H1 (cell line): ENCODE measurements around the gene MAPK8IP3. TPM values are rescaled to one million over a fixed set of nuclear protein-coding genes. Genes with fewer than 3 reads are reported as not detected.

Experiments
- CTCF ChIA-PET: fragments of 300-600 bp; sonication (Branson Sonifier 250); formaldehyde crosslinking; loops from one replicate; lab custom pipeline; 2021; ENCODE audit not compliant: partially characterized antibody; lab: Charles Lee
- POLR2A ChIA-PET: fragments of 300-600 bp; sonication (Branson Sonifier 250); formaldehyde crosslinking; loops from one replicate; lab custom pipeline; 2021; ENCODE audit warnings: inconsistent platforms; ENCODE audit not compliant: partially characterized antibody; lab: Charles Lee
- DNase-seq, 2 experiments: peaks; one replicate each; pipeline versions ENCODE4 v3.0.0 to v3.0.0-alpha.2; 2010 to 2022; ENCODE audit warnings: low spot score in 2 of 2, low read depth in 1 of 2, mixed read lengths in 1 of 2
- FAIRE-seq: peaks from 2 replicates; lab custom pipeline; 2011; peaks lifted over from hg19 to GRCh38; lab: Jason Lieb, UNC
- H2AFZ ChIP-seq: 2 replicates; pipeline ENCODE4 v1.8.1; 2012; ENCODE audit warnings: low read length, inconsistent platforms
- H2AK5ac ChIP-seq: 2 replicates; pipeline ENCODE4 v1.6.1; 2013; ENCODE audit warnings: low read depth, low read length
- H2BK120ac ChIP-seq: replicated peaks from 2 replicates; pipeline ENCODE3; 2013; ENCODE audit warnings: low read depth, low read length, inconsistent platforms
- H2BK12ac ChIP-seq: 2 replicates; pipeline ENCODE4 v1.6.1; 2013; ENCODE audit warnings: low read depth, low read length
- H2BK15ac ChIP-seq: 2 replicates; pipeline ENCODE4 v1.6.1; 2013; ENCODE audit warnings: low read length
- H2BK20ac ChIP-seq: 2 replicates; pipeline ENCODE4 v1.6.1; 2013; ENCODE audit warnings: low read length
- H2BK5ac ChIP-seq: 2 replicates; pipeline ENCODE4 v1.6.1; 2013; ENCODE audit warnings: low read depth, low read length
- H3K14ac ChIP-seq: 2 replicates; pipeline ENCODE4 v1.6.1; 2013; ENCODE audit warnings: inconsistent platforms; ENCODE audit not compliant: insufficient read length
- H3K18ac ChIP-seq: 2 replicates; pipeline ENCODE4 v1.6.1; 2013; ENCODE audit warnings: low read length; ENCODE audit errors: extremely low read depth
- H3K23ac ChIP-seq: 2 replicates; pipeline ENCODE4 v1.6.1; 2013; ENCODE audit warnings: inconsistent platforms; ENCODE audit not compliant: insufficient read length
- H3K23me2 ChIP-seq: 2 replicates; pipeline ENCODE4 v1.6.1; 2013; ENCODE audit warnings: low read depth, low read length
- H3K27ac ChIP-seq: 2 replicates; pipeline ENCODE4 v1.6.1; 2011; ENCODE audit warnings: low read depth, low read length, inconsistent platforms
- H3K27me3 ChIP-seq, 4 experiments: replicated peaks in 1 of 4; 1 replicate in 1 of 4; 2 replicates in 3 of 4; pipeline versions ENCODE4 v1.6.1 to v1.8.1; 2011 to 2013; ENCODE audit warnings: low read length in 3 of 4, mild to moderate bottlenecking in 3 of 4, inconsistent platforms in 2 of 4, mixed read lengths in 2 of 4, moderate library complexity in 1 of 4; ENCODE audit not compliant: control insufficient read depth in 3 of 4, insufficient read depth in 3 of 4; ENCODE audit errors: extremely low read depth in 1 of 4
- H3K36me3 ChIP-seq, 4 experiments: 2 replicates each; pipeline versions ENCODE4 v1.6.1 to v1.8.1; 2011 to 2013; ENCODE audit warnings: mild to moderate bottlenecking in 4 of 4, low read length in 3 of 4, moderate library complexity in 2 of 4, control low read depth in 1 of 4, inconsistent platforms in 1 of 4; ENCODE audit not compliant: insufficient read depth in 4 of 4, control insufficient read depth in 2 of 4
- H3K4ac ChIP-seq: replicated peaks from 2 replicates; pipeline ENCODE3; 2013; ENCODE audit warnings: low read length, low read depth, mixed read lengths, inconsistent platforms; ENCODE audit not compliant: insufficient read length
- H3K4me1 ChIP-seq, 4 experiments: replicated peaks in 1 of 4; 1 replicate in 1 of 4; 2 replicates in 3 of 4; pipeline versions ENCODE4 v1.6.1 to v1.8.1; 2011 to 2013; ENCODE audit warnings: low read length in 3 of 4, inconsistent platforms in 2 of 4, mixed read lengths in 1 of 4; ENCODE audit not compliant: insufficient read depth in 4 of 4, control insufficient read depth in 3 of 4
- H3K4me2 ChIP-seq, 2 experiments: 2 replicates each; pipeline versions ENCODE4 v1.6.1 to v1.8.1; 2011 to 2013; ENCODE audit warnings: low read depth in 2 of 2, low read length in 2 of 2, control low read depth in 1 of 2, inconsistent platforms in 1 of 2, mild to moderate bottlenecking in 1 of 2; ENCODE audit not compliant: insufficient read depth in 1 of 2
- H3K4me3 ChIP-seq, 4 experiments: fragments of 200-600, 300-600 bp in 1 of 4; sonication (generic), shearing (Covaris generic), sonication (Bioruptor Twin) in 1 of 4; 2 replicates each; pipeline versions ENCODE4 v1.5.1 to v1.8.1; 2011 to 2016; ENCODE audit warnings: low read length in 4 of 4, low read depth in 3 of 4, control low read depth in 2 of 4, inconsistent platforms in 2 of 4, mild to moderate bottlenecking in 2 of 4, mixed read lengths in 1 of 4, moderate library complexity in 1 of 4; ENCODE audit not compliant: insufficient read depth in 2 of 4; ENCODE audit errors: extremely low read depth in 1 of 4
- H3K56ac ChIP-seq: replicated peaks from 2 replicates; pipeline ENCODE3; 2013; ENCODE audit warnings: low read depth, mild to moderate bottlenecking, mixed read lengths, low read length, inconsistent platforms; ENCODE audit not compliant: insufficient read length
- H3K79me1 ChIP-seq: 2 replicates; pipeline ENCODE4 v1.6.1; 2013; ENCODE audit warnings: low read depth, low read length, control low read depth
- H3K79me2 ChIP-seq, 2 experiments: 2 replicates each; pipeline versions ENCODE4 v1.6.1 to v1.8.1; 2012 to 2013; ENCODE audit warnings: low read length in 2 of 2, mild to moderate bottlenecking in 2 of 2, inconsistent platforms in 1 of 2; ENCODE audit not compliant: insufficient read depth in 2 of 2, control insufficient read depth in 1 of 2
- H3K9ac ChIP-seq, 4 experiments: replicated peaks in 1 of 4; 1 replicate in 1 of 4; 2 replicates in 3 of 4; pipeline versions ENCODE4 v1.6.1 to v1.8.1; 2011 to 2013; ENCODE audit warnings: low read depth in 3 of 4, low read length in 3 of 4, control low read depth in 2 of 4, mild to moderate bottlenecking in 2 of 4, moderate library complexity in 2 of 4, inconsistent platforms in 1 of 4; ENCODE audit errors: extremely low read depth in 1 of 4
- H3K9me3 ChIP-seq, 2 experiments: 2 replicates each; pipeline versions ENCODE4 v1.6.1 to v1.8.1; 2012 to 2013; ENCODE audit warnings: mild to moderate bottlenecking in 2 of 2, moderate library complexity in 2 of 2, control low read depth in 1 of 2, inconsistent platforms in 1 of 2, low read depth in 1 of 2, low read length in 1 of 2, mixed read lengths in 1 of 2; ENCODE audit not compliant: insufficient read depth in 2 of 2
- H4K20me1 ChIP-seq, 2 experiments: replicated peaks in 1 of 2; 2 replicates each; pipeline versions ENCODE3 to v1.8.1; 2011 to 2013; ENCODE audit warnings: inconsistent platforms in 2 of 2, low read length in 2 of 2, mild to moderate bottlenecking in 1 of 2; ENCODE audit not compliant: insufficient read depth in 2 of 2, control insufficient read depth in 1 of 2
- H4K5ac ChIP-seq: 2 replicates; pipeline ENCODE4 v1.6.1; 2013; ENCODE audit warnings: low read length, low read depth, mixed read lengths, inconsistent platforms; ENCODE audit not compliant: insufficient read length
- H4K8ac ChIP-seq: 2 replicates; pipeline ENCODE4 v1.8.0; 2013; ENCODE audit warnings: mild to moderate bottlenecking, moderate library complexity, low read length, inconsistent platforms; ENCODE audit not compliant: insufficient read depth; ENCODE audit errors: extremely low read depth
- H4K91ac ChIP-seq: replicated peaks from 2 replicates; pipeline ENCODE3; 2013; ENCODE audit warnings: low read length, mixed read lengths, inconsistent platforms; ENCODE audit not compliant: insufficient read length
- WGBS, 2 experiments: shearing (Covaris generic) in 1 of 2; methylation state at CpG; one replicate each; pipeline versions ENCODE4 v1.1.6 to v1.1.7; 2013 to 2015; ENCODE audit warnings: low lambda C conversion rate in 2 of 2, mixed read lengths in 2 of 2, inconsistent platforms in 1 of 2, low coverage in 1 of 2, missing lambda C conversion rate in 1 of 2; ENCODE audit not compliant: insufficient replicate concordance in 2 of 2, insufficient coverage in 1 of 2, insufficient read length in 1 of 2; ENCODE audit errors: extremely low coverage in 1 of 2, missing lambda C conversion rate in 1 of 2; 5-methylcytosine and 5-hydroxymethylcytosine counted together
- polyA plus RNA-seq, 7 experiments: library from polyadenylated mRNA; depleted of rRNA in 3 of 7; stranded (reverse) in 5 of 7; unstranded in 2 of 7; fragments of >200 nt in 5 of 7; fragments of 200-250 nt in 2 of 7; gene quantifications; 1 replicate in 5 of 7; 2 replicates in 1 of 7; 4 replicates in 1 of 7; pipeline versions ENCODE4 v1.2.1 to v1.2.3, GENCODE V29; 2011 to 2013; ENCODE audit warnings: missing spikeins in 2 of 7, mixed read lengths in 2 of 7
- total RNA-seq: library from RNA; stranded (reverse); fragmentation: NEBNext Ultra II Directional; extraction: Animal tissue kit (Norgen Biotek cat#: 25700); gene quantifications from 2 replicates; pipeline ENCODE4 v1.2.1, GENCODE V29; 2021

The MAPK8IP3 gene
- total and polyA plus RNA-seq, 2 of the 8 experiments (the other 6 are each of a cell fraction or from before 2014, with no cell fraction given), result 16.9 to 43.4 TPM

DNA sequence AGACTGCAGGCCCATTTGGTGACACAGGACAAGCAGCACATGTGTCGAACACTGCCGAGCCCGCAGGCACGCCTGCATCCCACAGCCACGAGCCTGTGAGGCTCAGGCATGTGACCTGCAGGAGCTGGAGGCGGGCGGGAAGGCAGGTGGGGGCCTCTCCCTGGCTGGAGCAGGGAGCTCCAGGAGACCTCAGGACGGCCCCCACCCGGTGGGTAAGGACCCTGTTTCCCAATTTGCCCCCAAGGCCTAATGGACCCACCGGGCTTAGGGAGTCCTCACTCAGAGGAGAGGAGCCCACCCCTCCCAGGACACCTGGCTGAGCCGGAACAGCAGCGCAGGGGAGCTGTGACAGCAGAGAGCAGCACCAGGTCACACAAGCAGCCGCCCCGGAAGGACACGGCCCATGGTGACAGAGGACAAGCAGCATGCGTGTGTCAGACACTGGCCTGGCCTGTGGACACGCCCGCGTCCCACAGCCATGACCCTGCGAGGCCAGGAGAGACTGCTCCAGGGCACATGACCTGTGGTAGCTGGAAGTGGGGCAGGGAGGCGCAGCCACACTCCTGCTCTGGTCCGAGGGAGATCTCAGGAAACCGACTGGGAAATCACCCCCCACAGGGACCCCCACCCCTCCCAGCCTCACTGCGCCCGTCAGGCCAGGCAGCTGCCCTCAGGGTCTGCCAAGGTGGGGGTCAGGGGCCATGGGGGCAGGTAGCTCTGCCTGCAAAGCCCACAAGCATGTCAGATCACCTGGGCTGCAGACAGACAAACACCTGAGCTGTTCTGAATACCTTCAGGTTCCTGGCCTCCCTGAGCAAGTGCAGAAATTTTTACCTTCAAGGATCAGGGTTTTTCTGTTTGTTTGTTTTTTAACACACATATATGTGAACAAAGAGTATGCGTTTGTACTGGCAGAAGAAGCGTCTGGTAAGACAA is 74.0 kb downstream of the MAPK8IP3 start:
- H3K9ac ChIP-seq, result no peak overlapping the region
- CTCF ChIA-PET, result interaction anchor here (0.8 to 1.2 kb wide), 2 partner anchors 43 to 105 kb away, joined by 3 read pairs; no protein-coding TSS in a partner anchor
- H3K4me3 ChIP-seq, result no peak overlapping the region
- H2BK120ac ChIP-seq, result no peak overlapping the region
- H3K4me2 ChIP-seq, result no peak overlapping the region
- H4K20me1 ChIP-seq, result peaks cover 5 to 29% of the 10 kb centered on the region in 2 experiments
- no peak overlapping the region for H4K5ac ChIP-seq
- no peak overlapping the region for H2BK12ac ChIP-seq
- H3K9me3 ChIP-seq, result no peaks in the 10 kb centered on the region
- peaks cover 0 to 7% (median 4%) of the 10 kb centered on the region in 4 experiments; a peak in 5 of 7 replicates for H3K4me1 ChIP-seq
- 92% methylated on average over 23 of the region's 27 CpGs; no CpG with 5 or more reads in 1 of the 2 experiments for WGBS, 2 experiments
- no peak overlapping the region for H3K27ac ChIP-seq
- no peak for FAIRE-seq
- H2BK5ac ChIP-seq, result no peak overlapping the region
- no peak overlapping the region for H2BK15ac ChIP-seq
- peaks cover 9% of the 10 kb centered on the region for H3K79me1 ChIP-seq
- no peaks in the 10 kb centered on the region for H3K27me3 ChIP-seq
- no peak overlapping the region for H3K14ac ChIP-seq
- no peak overlapping the region for H2AK5ac ChIP-seq
- no peak overlapping the region for H3K56ac ChIP-seq
- H3K18ac ChIP-seq, result no peak overlapping the region
- H3K36me3 ChIP-seq, result peaks cover 0 to 22% (median 9%) of the 10 kb centered on the region in 4 experiments; a peak in 5 of 8 replicates
- H3K23ac ChIP-seq, result no peak overlapping the region
- H4K8ac ChIP-seq, result no peak overlapping the region
- peaks cover 3% of the 10 kb centered on the region; the same call in 1 of the 2 replicates for H3K23me2 ChIP-seq
- no peak for DNase-seq
- H4K91ac ChIP-seq, result no peak overlapping the region
- peaks cover 0 to 16% of the 10 kb centered on the region in 2 experiments; a peak in 2 of 4 replicates for H3K79me2 ChIP-seq
- H3K4ac ChIP-seq, result no peak overlapping the region
- POLR2A ChIA-PET, result interaction anchor here (0.5 to 12.0 kb wide), 11 partner anchors 9 to 512 kb away, joined by 3 to 246 read pairs (median 5); partner anchors contain the start of genes EME2, IGFALS, JPT2 and MRPS34
- no peak overlapping the region for H2AFZ ChIP-seq
- H2BK20ac ChIP-seq, result no peak overlapping the region
